GM23338 (cell line): ENCODE data around the gene IL19.

Experiments
- CREB1 ChIP-seq: fragments of 250-450 bp; sonication (Bioruptor Pico); IDR thresholded peaks from 2 replicates; pipeline ENCODE4 v1.5.0; 2020; ENCODE audit warnings: low read depth, mild to moderate bottlenecking, moderate library complexity
- CTCF ChIP-seq, 2 experiments: fragments of 200-600 bp in 1 of 2; sonication (generic) in 1 of 2; conservative IDR thresholded peaks; 2 replicates each; pipeline versions ENCODE4 v1.5.1 to v1.6.1; 2016 to 2017; ENCODE audit warnings: antibody characterized with exemption in 2 of 2, low read depth in 2 of 2, mild to moderate bottlenecking in 2 of 2, moderate library complexity in 1 of 2
- ETS1 ChIP-seq: IDR thresholded peaks from 2 replicates; pipeline ENCODE4 v1.6.1; 2016; ENCODE audit warnings: antibody characterized with exemption
- EZH2 ChIP-seq: fragments of 200-600 bp; sonication (generic); IDR thresholded peaks from one replicate; pipeline ENCODE4 v1.8.0; 2017; ENCODE audit warnings: antibody characterized with exemption, mild to moderate bottlenecking, low read depth; ENCODE audit not compliant: unreplicated experiment
- POLR2AphosphoS5 ChIP-seq: IDR thresholded peaks from 2 replicates; pipeline ENCODE4 v1.6.1; 2016; ENCODE audit warnings: antibody characterized with exemption, low read depth
- ZNF462 ChIP-seq: fragments of 250-450 bp; sonication (Bioruptor Pico); IDR thresholded peaks from 2 replicates; pipeline ENCODE4 v1.5.0; 2020; ENCODE audit warnings: mild to moderate bottlenecking, moderate library complexity

- TF ChIP-seq POLR2AphosphoS5 (no peak), CTCF (conservative IDR thresholded peaks at IDR 0.05; ENCODE audit: low read depth in 2 of 2) (no peak), EZH2 (no peak), CREB1 (no peak), ZNF462 (CRISPR knock-in tag) (no peak), ETS1 (no peak)
These were observed 73.1 kb downstream of the IL19 start for GRCh38 chr1:206843626-206844025.
